ENCODE results near the gene MRPL43.

GRCh38 chr10:101013365-101013825 is 26.1 kb upstream of the MRPL43 start:
- TF ChIP-seq CTCF (conservative IDR thresholded peaks at IDR 0.05; ENCODE audit: low read depth in 2 of 2): no peak
- no peak for TF ChIP-seq EZH2 (IDR thresholded peaks at IDR 0.05; ENCODE audit: low read depth, unreplicated experiment)
- no peak for TF ChIP-seq REST (IDR thresholded peaks at IDR 0.05; ENCODE audit: unreplicated experiment)
- TF ChIP-seq POLR2AphosphoS5 (IDR thresholded peaks at IDR 0.05; ENCODE audit: low read depth): no peak
- no peak for TF ChIP-seq EZH2phosphoT487 (IDR thresholded peaks at IDR 0.05; ENCODE audit: unreplicated experiment)
- TF ChIP-seq CREB1 (CRISPR knock-in tag; IDR thresholded peaks at IDR 0.05; ENCODE audit: low read depth): no peak
- TF ChIP-seq JUNB (IDR thresholded peaks at IDR 0.05; ENCODE audit: unreplicated experiment): no peak
- no peak for TF ChIP-seq ZNF114 (CRISPR knock-in tag; IDR thresholded peaks at IDR 0.05)
- TF ChIP-seq, protein P1, sequence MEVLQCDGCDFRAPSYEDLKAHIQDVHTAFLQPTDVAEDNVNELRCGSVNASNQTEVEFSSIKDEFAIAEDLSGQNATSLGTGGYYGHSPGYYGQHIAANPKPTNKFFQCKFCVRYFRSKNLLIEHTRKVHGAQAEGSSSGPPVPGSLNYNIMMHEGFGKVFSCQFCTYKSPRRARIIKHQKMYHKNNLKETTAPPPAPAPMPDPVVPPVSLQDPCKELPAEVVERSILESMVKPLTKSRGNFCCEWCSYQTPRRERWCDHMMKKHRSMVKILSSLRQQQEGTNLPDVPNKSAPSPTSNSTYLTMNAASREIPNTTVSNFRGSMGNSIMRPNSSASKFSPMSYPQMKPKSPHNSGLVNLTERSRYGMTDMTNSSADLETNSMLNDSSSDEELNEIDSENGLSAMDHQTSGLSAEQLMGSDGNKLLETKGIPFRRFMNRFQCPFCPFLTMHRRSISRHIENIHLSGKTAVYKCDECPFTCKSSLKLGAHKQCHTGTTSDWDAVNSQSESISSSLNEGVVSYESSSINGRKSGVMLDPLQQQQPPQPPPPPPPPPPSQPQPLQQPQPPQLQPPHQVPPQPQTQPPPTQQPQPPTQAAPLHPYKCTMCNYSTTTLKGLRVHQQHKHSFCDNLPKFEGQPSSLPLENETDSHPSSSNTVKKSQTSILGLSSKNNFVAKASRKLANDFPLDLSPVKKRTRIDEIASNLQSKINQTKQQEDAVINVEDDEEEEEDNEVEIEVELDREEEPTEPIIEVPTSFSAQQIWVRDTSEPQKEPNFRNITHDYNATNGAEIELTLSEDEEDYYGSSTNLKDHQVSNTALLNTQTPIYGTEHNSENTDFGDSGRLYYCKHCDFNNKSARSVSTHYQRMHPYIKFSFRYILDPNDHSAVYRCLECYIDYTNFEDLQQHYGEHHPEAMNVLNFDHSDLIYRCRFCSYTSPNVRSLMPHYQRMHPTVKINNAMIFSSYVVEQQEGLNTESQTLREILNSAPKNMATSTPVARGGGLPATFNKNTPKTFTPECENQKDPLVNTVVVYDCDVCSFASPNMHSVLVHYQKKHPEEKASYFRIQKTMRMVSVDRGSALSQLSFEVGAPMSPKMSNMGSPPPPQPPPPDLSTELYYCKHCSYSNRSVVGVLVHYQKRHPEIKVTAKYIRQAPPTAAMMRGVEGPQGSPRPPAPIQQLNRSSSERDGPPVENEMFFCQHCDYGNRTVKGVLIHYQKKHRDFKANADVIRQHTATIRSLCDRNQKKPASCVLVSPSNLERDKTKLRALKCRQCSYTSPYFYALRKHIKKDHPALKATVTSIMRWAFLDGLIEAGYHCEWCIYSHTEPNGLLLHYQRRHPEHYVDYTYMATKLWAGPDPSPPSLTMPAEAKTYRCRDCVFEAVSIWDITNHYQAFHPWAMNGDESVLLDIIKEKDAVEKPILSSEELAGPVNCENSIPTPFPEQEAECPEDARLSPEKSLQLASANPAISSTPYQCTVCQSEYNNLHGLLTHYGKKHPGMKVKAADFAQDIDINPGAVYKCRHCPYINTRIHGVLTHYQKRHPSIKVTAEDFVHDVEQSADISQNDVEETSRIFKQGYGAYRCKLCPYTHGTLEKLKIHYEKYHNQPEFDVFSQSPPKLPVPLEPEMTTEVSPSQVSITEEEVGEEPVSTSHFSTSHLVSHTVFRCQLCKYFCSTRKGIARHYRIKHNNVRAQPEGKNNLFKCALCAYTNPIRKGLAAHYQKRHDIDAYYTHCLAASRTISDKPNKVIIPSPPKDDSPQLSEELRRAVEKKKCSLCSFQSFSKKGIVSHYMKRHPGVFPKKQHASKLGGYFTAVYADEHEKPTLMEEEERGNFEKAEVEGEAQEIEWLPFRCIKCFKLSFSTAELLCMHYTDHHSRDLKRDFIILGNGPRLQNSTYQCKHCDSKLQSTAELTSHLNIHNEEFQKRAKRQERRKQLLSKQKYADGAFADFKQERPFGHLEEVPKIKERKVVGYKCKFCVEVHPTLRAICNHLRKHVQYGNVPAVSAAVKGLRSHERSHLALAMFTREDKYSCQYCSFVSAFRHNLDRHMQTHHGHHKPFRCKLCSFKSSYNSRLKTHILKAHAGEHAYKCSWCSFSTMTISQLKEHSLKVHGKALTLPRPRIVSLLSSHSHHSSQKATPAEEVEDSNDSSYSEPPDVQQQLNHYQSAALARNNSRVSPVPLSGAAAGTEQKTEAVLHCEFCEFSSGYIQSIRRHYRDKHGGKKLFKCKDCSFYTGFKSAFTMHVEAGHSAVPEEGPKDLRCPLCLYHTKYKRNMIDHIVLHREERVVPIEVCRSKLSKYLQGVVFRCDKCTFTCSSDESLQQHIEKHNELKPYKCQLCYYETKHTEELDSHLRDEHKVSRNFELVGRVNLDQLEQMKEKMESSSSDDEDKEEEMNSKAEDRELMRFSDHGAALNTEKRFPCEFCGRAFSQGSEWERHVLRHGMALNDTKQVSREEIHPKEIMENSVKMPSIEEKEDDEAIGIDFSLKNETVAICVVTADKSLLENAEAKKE (CRISPR knock-in tag; IDR thresholded peaks at IDR 0.05): no peak
- TF ChIP-seq STAT1 (IDR thresholded peaks at IDR 0.05; ENCODE audit: unreplicated experiment): no peak
- TF ChIP-seq, protein P2, sequence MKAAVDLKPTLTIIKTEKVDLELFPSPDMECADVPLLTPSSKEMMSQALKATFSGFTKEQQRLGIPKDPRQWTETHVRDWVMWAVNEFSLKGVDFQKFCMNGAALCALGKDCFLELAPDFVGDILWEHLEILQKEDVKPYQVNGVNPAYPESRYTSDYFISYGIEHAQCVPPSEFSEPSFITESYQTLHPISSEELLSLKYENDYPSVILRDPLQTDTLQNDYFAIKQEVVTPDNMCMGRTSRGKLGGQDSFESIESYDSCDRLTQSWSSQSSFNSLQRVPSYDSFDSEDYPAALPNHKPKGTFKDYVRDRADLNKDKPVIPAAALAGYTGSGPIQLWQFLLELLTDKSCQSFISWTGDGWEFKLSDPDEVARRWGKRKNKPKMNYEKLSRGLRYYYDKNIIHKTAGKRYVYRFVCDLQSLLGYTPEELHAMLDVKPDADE (IDR thresholded peaks at IDR 0.05): no peak
